Measurements from ENCODE around the gene LRRC75A.
"Not testable (repeated sequence)": the region's sequence is repeated elsewhere in the genome, so short reads cannot be mapped to it uniquely, and the experiment has no call there.

The LRRC75A gene

GRCh38 chr17:16398270-16399267 is 93.4 kb downstream of the LRRC75A start:
- no peak for DNase-seq (ENCODE audit: low read depth)

GRCh38 chr17:16396693-16397092 is 95.3 kb downstream of the LRRC75A start:
- DNase-seq (ENCODE audit: low read depth) = not testable (repeated sequence)

GRCh38 chr17:16395887-16396286 is 96.1 kb downstream of the LRRC75A start:
- not testable (repeated sequence) for DNase-seq (ENCODE audit: low read depth)

GRCh38 chr17:16392491-16392890 is 99.5 kb downstream of the LRRC75A start:
- DNase-seq (ENCODE audit: low read depth) = not testable (repeated sequence)
